Measurements from ENCODE around the gene COL13A1. TPM values are rescaled to one million over a fixed set of nuclear protein-coding genes. Genes with fewer than 3 reads are reported as not detected.

Gene COL13A1
- total and polyA plus RNA-seq, 2 of the 8 experiments (the other 6 are each of a cell fraction or from before 2014, with no cell fraction given): 2.6 to 5.2 TPM

DNA sequence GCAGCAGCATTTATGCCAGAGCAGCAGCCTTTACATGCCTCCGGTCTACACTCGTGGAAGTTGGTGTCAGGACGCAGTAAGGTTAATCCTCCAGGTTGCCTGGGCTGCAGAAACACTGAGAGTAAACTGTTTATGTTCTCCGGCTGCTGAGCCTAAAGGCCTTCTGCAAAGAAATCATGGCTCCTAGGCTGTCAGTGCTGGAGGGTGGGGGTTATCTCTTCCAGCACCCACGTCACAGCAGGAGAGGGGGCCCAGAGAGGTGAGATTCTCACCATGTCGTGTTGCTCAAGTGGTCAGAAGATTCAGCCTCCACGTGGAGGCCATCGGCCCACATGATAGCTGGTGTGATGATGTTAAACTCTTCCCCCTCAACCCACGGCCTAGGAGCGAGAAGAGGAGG lies 41.2 kb downstream of the COL13A1 start (continued):
- TF ChIP-seq, protein P1, sequence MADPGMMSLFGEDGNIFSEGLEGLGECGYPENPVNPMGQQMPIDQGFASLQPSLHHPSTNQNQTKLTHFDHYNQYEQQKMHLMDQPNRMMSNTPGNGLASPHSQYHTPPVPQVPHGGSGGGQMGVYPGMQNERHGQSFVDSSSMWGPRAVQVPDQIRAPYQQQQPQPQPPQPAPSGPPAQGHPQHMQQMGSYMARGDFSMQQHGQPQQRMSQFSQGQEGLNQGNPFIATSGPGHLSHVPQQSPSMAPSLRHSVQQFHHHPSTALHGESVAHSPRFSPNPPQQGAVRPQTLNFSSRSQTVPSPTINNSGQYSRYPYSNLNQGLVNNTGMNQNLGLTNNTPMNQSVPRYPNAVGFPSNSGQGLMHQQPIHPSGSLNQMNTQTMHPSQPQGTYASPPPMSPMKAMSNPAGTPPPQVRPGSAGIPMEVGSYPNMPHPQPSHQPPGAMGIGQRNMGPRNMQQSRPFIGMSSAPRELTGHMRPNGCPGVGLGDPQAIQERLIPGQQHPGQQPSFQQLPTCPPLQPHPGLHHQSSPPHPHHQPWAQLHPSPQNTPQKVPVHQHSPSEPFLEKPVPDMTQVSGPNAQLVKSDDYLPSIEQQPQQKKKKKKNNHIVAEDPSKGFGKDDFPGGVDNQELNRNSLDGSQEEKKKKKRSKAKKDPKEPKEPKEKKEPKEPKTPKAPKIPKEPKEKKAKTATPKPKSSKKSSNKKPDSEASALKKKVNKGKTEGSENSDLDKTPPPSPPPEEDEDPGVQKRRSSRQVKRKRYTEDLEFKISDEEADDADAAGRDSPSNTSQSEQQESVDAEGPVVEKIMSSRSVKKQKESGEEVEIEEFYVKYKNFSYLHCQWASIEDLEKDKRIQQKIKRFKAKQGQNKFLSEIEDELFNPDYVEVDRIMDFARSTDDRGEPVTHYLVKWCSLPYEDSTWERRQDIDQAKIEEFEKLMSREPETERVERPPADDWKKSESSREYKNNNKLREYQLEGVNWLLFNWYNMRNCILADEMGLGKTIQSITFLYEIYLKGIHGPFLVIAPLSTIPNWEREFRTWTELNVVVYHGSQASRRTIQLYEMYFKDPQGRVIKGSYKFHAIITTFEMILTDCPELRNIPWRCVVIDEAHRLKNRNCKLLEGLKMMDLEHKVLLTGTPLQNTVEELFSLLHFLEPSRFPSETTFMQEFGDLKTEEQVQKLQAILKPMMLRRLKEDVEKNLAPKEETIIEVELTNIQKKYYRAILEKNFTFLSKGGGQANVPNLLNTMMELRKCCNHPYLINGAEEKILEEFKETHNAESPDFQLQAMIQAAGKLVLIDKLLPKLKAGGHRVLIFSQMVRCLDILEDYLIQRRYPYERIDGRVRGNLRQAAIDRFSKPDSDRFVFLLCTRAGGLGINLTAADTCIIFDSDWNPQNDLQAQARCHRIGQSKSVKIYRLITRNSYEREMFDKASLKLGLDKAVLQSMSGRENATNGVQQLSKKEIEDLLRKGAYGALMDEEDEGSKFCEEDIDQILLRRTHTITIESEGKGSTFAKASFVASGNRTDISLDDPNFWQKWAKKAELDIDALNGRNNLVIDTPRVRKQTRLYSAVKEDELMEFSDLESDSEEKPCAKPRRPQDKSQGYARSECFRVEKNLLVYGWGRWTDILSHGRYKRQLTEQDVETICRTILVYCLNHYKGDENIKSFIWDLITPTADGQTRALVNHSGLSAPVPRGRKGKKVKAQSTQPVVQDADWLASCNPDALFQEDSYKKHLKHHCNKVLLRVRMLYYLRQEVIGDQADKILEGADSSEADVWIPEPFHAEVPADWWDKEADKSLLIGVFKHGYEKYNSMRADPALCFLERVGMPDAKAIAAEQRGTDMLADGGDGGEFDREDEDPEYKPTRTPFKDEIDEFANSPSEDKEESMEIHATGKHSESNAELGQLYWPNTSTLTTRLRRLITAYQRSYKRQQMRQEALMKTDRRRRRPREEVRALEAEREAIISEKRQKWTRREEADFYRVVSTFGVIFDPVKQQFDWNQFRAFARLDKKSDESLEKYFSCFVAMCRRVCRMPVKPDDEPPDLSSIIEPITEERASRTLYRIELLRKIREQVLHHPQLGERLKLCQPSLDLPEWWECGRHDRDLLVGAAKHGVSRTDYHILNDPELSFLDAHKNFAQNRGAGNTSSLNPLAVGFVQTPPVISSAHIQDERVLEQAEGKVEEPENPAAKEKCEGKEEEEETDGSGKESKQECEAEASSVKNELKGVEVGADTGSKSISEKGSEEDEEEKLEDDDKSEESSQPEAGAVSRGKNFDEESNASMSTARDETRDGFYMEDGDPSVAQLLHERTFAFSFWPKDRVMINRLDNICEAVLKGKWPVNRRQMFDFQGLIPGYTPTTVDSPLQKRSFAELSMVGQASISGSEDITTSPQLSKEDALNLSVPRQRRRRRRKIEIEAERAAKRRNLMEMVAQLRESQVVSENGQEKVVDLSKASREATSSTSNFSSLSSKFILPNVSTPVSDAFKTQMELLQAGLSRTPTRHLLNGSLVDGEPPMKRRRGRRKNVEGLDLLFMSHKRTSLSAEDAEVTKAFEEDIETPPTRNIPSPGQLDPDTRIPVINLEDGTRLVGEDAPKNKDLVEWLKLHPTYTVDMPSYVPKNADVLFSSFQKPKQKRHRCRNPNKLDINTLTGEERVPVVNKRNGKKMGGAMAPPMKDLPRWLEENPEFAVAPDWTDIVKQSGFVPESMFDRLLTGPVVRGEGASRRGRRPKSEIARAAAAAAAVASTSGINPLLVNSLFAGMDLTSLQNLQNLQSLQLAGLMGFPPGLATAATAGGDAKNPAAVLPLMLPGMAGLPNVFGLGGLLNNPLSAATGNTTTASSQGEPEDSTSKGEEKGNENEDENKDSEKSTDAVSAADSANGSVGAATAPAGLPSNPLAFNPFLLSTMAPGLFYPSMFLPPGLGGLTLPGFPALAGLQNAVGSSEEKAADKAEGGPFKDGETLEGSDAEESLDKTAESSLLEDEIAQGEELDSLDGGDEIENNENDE (IDR thresholded peaks at IDR 0.05; ENCODE audit: insufficient replicate concordance, low read length): no peak
- no peak for TF ChIP-seq RAD21 (IDR thresholded peaks at IDR 0.05 in 1 of 2, conservative IDR thresholded peaks at IDR 0.05 in 1 of 2; ENCODE audit: low read depth in 2 of 2, low read length in 2 of 2)
- TF ChIP-seq, protein P2, sequence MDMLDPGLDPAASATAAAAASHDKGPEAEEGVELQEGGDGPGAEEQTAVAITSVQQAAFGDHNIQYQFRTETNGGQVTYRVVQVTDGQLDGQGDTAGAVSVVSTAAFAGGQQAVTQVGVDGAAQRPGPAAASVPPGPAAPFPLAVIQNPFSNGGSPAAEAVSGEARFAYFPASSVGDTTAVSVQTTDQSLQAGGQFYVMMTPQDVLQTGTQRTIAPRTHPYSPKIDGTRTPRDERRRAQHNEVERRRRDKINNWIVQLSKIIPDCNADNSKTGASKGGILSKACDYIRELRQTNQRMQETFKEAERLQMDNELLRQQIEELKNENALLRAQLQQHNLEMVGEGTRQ (IDR thresholded peaks at IDR 0.05; ENCODE audit: low read length): no peak

All from H1 (cell line).